K562 (cell line): ENCODE results near the gene PLEKHO2. TPM values are rescaled to one million over a fixed set of nuclear protein-coding genes. Genes with fewer than 3 reads are reported as not detected.

ENCODE experiments used
- ATAC-seq: fragments of 200-7000 bp; cut with Tn5 transposase; 3 replicates; pipeline ENCODE4 v1.9.1; 2020; ENCODE audit warnings: moderate library complexity
- BruUV-seq: library from RNA; stranded (reverse); fragments of 400-500 nt; replicated peaks from 2 replicates; lab custom pipeline; 2021; lab: Mats Ljungman, UMichigan
- CTCF ChIA-PET: fragments of 300-600 bp; formaldehyde crosslinking; extraction: SDS; loops from one replicate; lab custom pipeline; 2021; ENCODE audit warnings: low intra/inter-chr PET ratio; lab: Yijun Ruan, JAX
- POLR2A ChIA-PET: fragments of 300-600, 350-650 bp; sonication (Branson Sonifier 250); formaldehyde crosslinking; extraction: SDS; loops from one replicate; lab custom pipeline; 2021; ENCODE audit warnings: antibody characterized with exemption, inconsistent platforms; lab: Yijun Ruan, JAX
- DNase-seq, 4 experiments: peaks; one replicate each; pipeline versions ENCODE4 v3.0.0 to v3.0.0-alpha.2; 2011 to 2018; ENCODE audit warnings: low spot score in 3 of 4, mixed read lengths in 3 of 4; ENCODE audit errors: extremely low read depth in 1 of 4
- FAIRE-seq: peaks from 2 replicates; lab custom pipeline; 2011; peaks lifted over from hg19 to GRCh38; lab: Jason Lieb, UNC
- H2AFZ ChIP-seq: 2 replicates; pipeline ENCODE4 v1.6.0; 2011; ENCODE audit warnings: low read depth, low read length, control low read depth, inconsistent platforms
- H3K27ac ChIP-seq: fragments of 200-600 bp; 3 replicates; pipeline ENCODE4 v1.8.0; 2011; ENCODE audit warnings: low read depth, mild to moderate bottlenecking, control low read depth, inconsistent platforms, low read length, moderate library complexity, mixed read lengths; ENCODE audit errors: extremely low read depth
- H3K27me3 ChIP-seq, 2 experiments: fragments of 300-600 bp in 1 of 2; 2 replicates in 1 of 2; 3 replicates in 1 of 2; pipeline versions ENCODE4 v1.6.0 to v1.8.0; 2011; ENCODE audit warnings: inconsistent platforms in 2 of 2, low read length in 2 of 2, mild to moderate bottlenecking in 1 of 2, mixed read lengths in 1 of 2, moderate library complexity in 1 of 2; ENCODE audit not compliant: control insufficient read depth in 2 of 2, insufficient read depth in 2 of 2
- H3K36me3 ChIP-seq: fragments of 300-600 bp; 3 replicates; pipeline ENCODE4 v1.8.0; 2011; ENCODE audit warnings: mild to moderate bottlenecking, low read length, inconsistent platforms; ENCODE audit not compliant: control insufficient read depth, insufficient read depth
- H3K4me1 ChIP-seq, 2 experiments: fragments of 200-600 bp in 1 of 2; replicated peaks in 1 of 2; 2 replicates in 1 of 2; 3 replicates in 1 of 2; pipeline versions ENCODE4 v1.5.1 to v1.8.0; 2011; ENCODE audit warnings: inconsistent platforms in 2 of 2, low read length in 2 of 2, mild to moderate bottlenecking in 1 of 2, mixed read lengths in 1 of 2, moderate library complexity in 1 of 2; ENCODE audit not compliant: control insufficient read depth in 2 of 2, insufficient read depth in 2 of 2
- H3K4me2 ChIP-seq: 2 replicates; pipeline ENCODE4 v1.6.1; 2011; ENCODE audit warnings: low read length, control low read depth, inconsistent platforms, mixed read lengths; ENCODE audit not compliant: insufficient read depth
- H3K4me3 ChIP-seq: fragments of 200-600 bp; sonication (generic), shearing (Covaris generic); 2 replicates; pipeline ENCODE4 v1.5.1; 2016; ENCODE audit warnings: control low read depth, inconsistent platforms
- H3K79me2 ChIP-seq: fragments of 200-600 bp; 3 replicates; pipeline ENCODE4 v1.8.0; 2011; ENCODE audit warnings: low read length, inconsistent platforms; ENCODE audit not compliant: control insufficient read depth, insufficient read depth
- H3K9ac ChIP-seq, 2 experiments: 2 replicates each; pipeline versions ENCODE4 v1.6.0 to v1.6.1; 2011; ENCODE audit warnings: low read depth in 2 of 2, low read length in 2 of 2, control low read depth in 1 of 2, inconsistent platforms in 1 of 2, mild to moderate bottlenecking in 1 of 2, mixed read lengths in 1 of 2; ENCODE audit not compliant: insufficient read depth in 1 of 2
- H3K9me1 ChIP-seq: one replicate; pipeline ENCODE4 v1.6.0; 2011; ENCODE audit warnings: inconsistent platforms, mild to moderate bottlenecking, low read length, moderate library complexity; ENCODE audit not compliant: control insufficient read depth, insufficient read depth
- H3K9me3 ChIP-seq: replicated peaks from 2 replicates; pipeline ENCODE4 v1.5.1; 2011; ENCODE audit warnings: low read depth, low read length, inconsistent platforms; ENCODE audit not compliant: control insufficient read depth, insufficient read depth
- H4K20me1 ChIP-seq: replicated peaks from 2 replicates; pipeline ENCODE4 v1.6.1; 2011; ENCODE audit warnings: low read length, inconsistent platforms, mixed read lengths; ENCODE audit not compliant: control insufficient read depth, insufficient read depth
- GATA2 ChIP-seq: sonication (generic); formaldehyde crosslinking; IDR thresholded peaks from 2 replicates; pipeline ENCODE4 v1.4.0; 2020; ENCODE audit warnings: mild to moderate bottlenecking, missing genetic modification reagents
- HCFC1 ChIP-seq: IDR thresholded peaks from 2 replicates; pipeline ENCODE4 v1.6.1; 2012; ENCODE audit warnings: low read depth, low read length, improper control_type of control experiment
- ILK ChIP-seq: fragments of 450-650 bp; IDR thresholded peaks from 2 replicates; pipeline ENCODE4 v1.6.1; 2016; ENCODE audit warnings: missing genetic modification characterization, low read depth, mild to moderate bottlenecking, missing compliant biosample characterization, moderate library complexity, borderline replicate concordance
- RBBP5 ChIP-seq: fragments of 200-600 bp; sonication (generic); IDR thresholded peaks from 2 replicates; pipeline ENCODE4 v1.6.1; 2012; ENCODE audit warnings: borderline replicate concordance, mild to moderate bottlenecking, low read length, control low read depth, inconsistent platforms; ENCODE audit not compliant: insufficient read depth, poor library complexity, severe bottlenecking
- RBM22 ChIP-seq: fragments of 200-400 bp; formaldehyde crosslinking; IDR thresholded peaks from 2 replicates; pipeline ENCODE4 v1.6.1; 2018; ENCODE audit warnings: low read length, low read depth; ENCODE audit not compliant: poor library complexity, severe bottlenecking
- TBP ChIP-seq: optimal IDR thresholded peaks from 2 replicates; pipeline ENCODE3; 2011; ENCODE audit warnings: low read depth, low read length, improper control_type of control experiment
- TRIM28 ChIP-seq: fragments of 450-650 bp; IDR thresholded peaks from 2 replicates; pipeline ENCODE4 v1.6.1; 2017
- VEZF1 ChIP-seq: fragments of 200-800 bp; sonication (Bioruptor generic); IDR thresholded peaks from 2 replicates; pipeline ENCODE4 v1.6.1; 2017; ENCODE audit warnings: missing genetic modification characterization, missing compliant biosample characterization
- ZC3H8 ChIP-seq: fragments of 450-650 bp; IDR thresholded peaks from 2 replicates; pipeline ENCODE4 v1.6.1; 2017
- ZNF184 ChIP-seq: sonication (generic); formaldehyde crosslinking; IDR thresholded peaks from 2 replicates; pipeline ENCODE4 v1.5.0; 2020; ENCODE audit warnings: missing genetic modification reagents
- ZNF707 ChIP-seq: fragments of 250-450 bp; sonication (Bioruptor Pico); conservative IDR thresholded peaks from 2 replicates; pipeline ENCODE4 v1.8.0; 2022; ENCODE audit warnings: inconsistent platforms, mild to moderate bottlenecking, moderate library complexity
- WGBS: fragments of 100-300 bp; shearing (Covaris generic); methylation state at CpG from one replicate; pipeline ENCODE4 v1.1.6; 2016; ENCODE audit warnings: low coverage, mixed read lengths; ENCODE audit not compliant: insufficient coverage; ENCODE audit errors: missing lambda C conversion rate; 5-methylcytosine and 5-hydroxymethylcytosine counted together
- in situ Hi-C: fragments of 300-500 bp; cut with MboI; formaldehyde crosslinking; loops from 4 replicates; pipeline ENCODE4 v1.15.0; 2018; ENCODE audit warnings: inconsistent platforms, mixed read lengths
- intact Hi-C: fragments of 100-400 bp; cut with micrococcal nuclease; formaldehyde crosslinking; loops from 2 replicates; pipeline ENCODE4 v1.14.2; 2022
- polyA plus RNA-seq, 8 experiments: library from polyadenylated mRNA; depleted of rRNA in 4 of 8; stranded (reverse) in 5 of 8; unstranded in 3 of 8; fragments of >200 nt; fragmentation: Nextera tagmentation in 2 of 8; fragmentation: Illumina TruSeq in 1 of 8; extraction: Ambion mirVana in 2 of 8; extraction: Trizol in 1 of 8; gene quantifications; 2 replicates each; pipeline versions ENCODE4 v1.2.1 to v1.2.3, GENCODE V29; 2011 to 2014; ENCODE audit warnings: inconsistent platforms in 1 of 8, missing spikeins in 1 of 8
- total RNA-seq, 7 experiments: library from RNA; depleted of rRNA in 6 of 7; stranded (reverse); fragments of >200 nt in 6 of 7; fragmentation: Illumina TruSeq in 2 of 7; extraction: Trizol in 2 of 7; gene quantifications; 2 replicates each; pipeline versions ENCODE4 v1.2.1 to v1.2.3, GENCODE V29; 2011 to 2021; ENCODE audit warnings: low replicate concordance in 1 of 7
- TF ChIP-seq, protein P1 (sequence below), 2 experiments: fragments of 250-450 bp in 1 of 2; fragments of 450-650 bp in 1 of 2; sonication (Bioruptor Pico) in 1 of 2; IDR thresholded peaks; 2 replicates each; pipeline versions ENCODE4 v1.6.1 to v1.8.0; 2016 to 2021; ENCODE audit warnings: mild to moderate bottlenecking in 2 of 2, moderate library complexity in 2 of 2, missing compliant biosample characterization in 1 of 2, missing genetic modification characterization in 1 of 2

Gene PLEKHO2
- total and polyA plus RNA-seq, 9 of the 15 experiments (the other 6 are each of a cell fraction or from before 2014, with no cell fraction given) = 0.24 to 8.8 (median 5.5) TPM

DNA sequence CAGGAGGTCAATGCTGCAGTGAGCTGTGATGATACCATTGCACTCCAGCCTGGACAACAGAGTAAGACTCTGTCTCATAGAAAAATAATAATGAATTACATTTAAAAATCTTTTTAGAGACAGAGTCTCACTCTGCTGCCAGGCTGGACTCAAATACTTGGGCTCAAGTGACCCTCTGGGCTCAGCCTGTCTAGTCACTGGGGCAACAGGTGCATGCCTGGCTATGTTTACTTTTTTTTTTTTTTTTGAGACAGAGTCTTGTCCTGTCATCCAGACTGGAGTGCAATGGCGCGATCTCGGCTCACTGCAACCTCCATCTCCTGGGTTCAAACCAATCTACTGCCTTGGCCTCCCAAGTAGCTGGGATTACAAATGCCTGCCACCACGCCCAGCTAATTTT is 8.0 kb upstream of the PLEKHO2 start:
- H3K9me3 ChIP-seq = no peaks in the 10 kb centered on the region; the same call in 1 of the 2 replicates
- H4K20me1 ChIP-seq = no peaks in the 10 kb centered on the region
- H3K27ac ChIP-seq = no peak overlapping the region
- intact Hi-C loops (no loop called here), in situ Hi-C loops (no loop called here)
- DNase-seq (no peak), FAIRE-seq (no peak), ATAC-seq (no peak)
- no peaks in the 10 kb centered on the region for H3K36me3 ChIP-seq
- H2AFZ ChIP-seq = no peak overlapping the region
- H3K4me2 ChIP-seq = no peak overlapping the region
- no peaks in the 10 kb centered on the region for H3K79me2 ChIP-seq
- BruUV-seq = no TSS peak
- H3K9ac ChIP-seq = no peak overlapping the region
- peaks cover 8 to 9% of the 10 kb centered on the region in 2 experiments; a peak in 3 of 5 replicates for H3K4me1 ChIP-seq
- ChIA-PET POLR2A (interaction anchor here (0.9 kb wide), 1 partner anchor 9 kb away, joined by 6 read pairs; no protein-coding TSS in a partner anchor), CTCF (no interaction called here)
- H3K9me1 ChIP-seq = no peaks in the 10 kb centered on the region
- H3K4me3 ChIP-seq = no peak overlapping the region
- no peaks in the 10 kb centered on the region for H3K27me3 ChIP-seq
- WGBS = 96% methylated on average over 4 of the region's 4 CpGs
- TF ChIP-seq TBP (no peak), ILK (no peak), VEZF1 (CRISPR knock-in tag) (no peak), HCFC1 (no peak), ZNF707 (no peak), TRIM28 (no peak), RBBP5 (no peak), ZNF184 (no peak), GATA2 (no peak), RBM22 (no peak), ZC3H8 (no peak)
- TF ChIP-seq, protein P1, sequence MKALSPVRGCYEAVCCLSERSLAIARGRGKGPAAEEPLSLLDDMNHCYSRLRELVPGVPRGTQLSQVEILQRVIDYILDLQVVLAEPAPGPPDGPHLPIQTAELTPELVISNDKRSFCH (CRISPR knock-in tag; IDR thresholded peaks at IDR 0.05) = no peak
- TF ChIP-seq, protein P1 (tag; IDR thresholded peaks at IDR 0.05) = no peak
